HEK293 (cell line): ENCODE data around the gene PUM2.

Experiments used
- CTCF ChIA-PET: fragments of 350-600 bp; formaldehyde crosslinking; extraction: SDS; loops from one replicate; lab custom pipeline; 2021; ENCODE audit warnings: antibody characterized with exemption; lab: Yijun Ruan, JAX
- POLR2A ChIA-PET: fragments of 300-600 bp; formaldehyde crosslinking; extraction: SDS; loops from one replicate; lab custom pipeline; 2020; ENCODE audit warnings: antibody characterized with exemption, inconsistent platforms; lab: Yijun Ruan, JAX
- H3K27ac ChIP-seq: fragments of 200-500 bp; sonication (Bioruptor generic); 2 replicates; pipeline ENCODE4 v1.5.1; 2014; ENCODE audit warnings: low read depth, low read length, control low read depth, inconsistent platforms; ENCODE audit errors: extremely low read depth
- H3K36me3 ChIP-seq, 2 experiments: fragments of 200-500 bp in 1 of 2; sonication (Bioruptor generic) in 1 of 2; 1 replicate in 1 of 2; 2 replicates in 1 of 2; pipeline ENCODE4 v1.5.1; 2014 to 2017; ENCODE audit warnings: inconsistent platforms in 2 of 2, low read length in 2 of 2; ENCODE audit not compliant: control insufficient read depth in 2 of 2, insufficient read depth in 1 of 2
- H3K4me1 ChIP-seq: fragments of 200-500 bp; sonication (Bioruptor generic); 2 replicates; pipeline ENCODE4 v1.5.1; 2014; ENCODE audit warnings: mild to moderate bottlenecking, low read length, inconsistent platforms; ENCODE audit not compliant: control insufficient read depth, insufficient read depth
- H3K4me3 ChIP-seq: 2 replicates; pipeline ENCODE4 v1.5.1; 2011; ENCODE audit warnings: low read depth, mild to moderate bottlenecking, control low read depth, low read length, moderate library complexity
- H3K9me3 ChIP-seq: fragments of 200-500 bp; sonication (Bioruptor generic); 2 replicates; pipeline ENCODE4 v1.5.1; 2014; ENCODE audit warnings: low read depth, low read length, inconsistent platforms; ENCODE audit not compliant: control insufficient read depth, insufficient read depth
- BCL11A ChIP-seq: fragments of 450-650 bp; formaldehyde crosslinking; IDR thresholded peaks from 2 replicates; pipeline ENCODE4 v1.5.1; 2016; ENCODE audit warnings: low read depth, missing biosample characterization, missing genetic modification characterization
- GLI4 ChIP-seq: fragments of 450-650 bp; formaldehyde crosslinking; IDR thresholded peaks from 2 replicates; pipeline ENCODE4 v1.5.1; 2016; ENCODE audit warnings: missing biosample characterization, missing genetic modification characterization
- GLIS1 ChIP-seq: fragments of 450-650 bp; formaldehyde crosslinking; IDR thresholded peaks from 2 replicates; pipeline ENCODE4 v1.5.1; 2016; ENCODE audit warnings: missing biosample characterization, missing genetic modification characterization
- KLF7 ChIP-seq: fragments of 450-650 bp; formaldehyde crosslinking; IDR thresholded peaks from 2 replicates; pipeline ENCODE4 v1.5.1; 2016; ENCODE audit warnings: missing biosample characterization, missing genetic modification characterization, borderline replicate concordance
- KLF9 ChIP-seq: fragments of 450-650 bp; formaldehyde crosslinking; IDR thresholded peaks from 2 replicates; pipeline ENCODE4 v1.5.1; 2016; ENCODE audit warnings: missing biosample characterization, missing genetic modification characterization, low read depth
- PRDM1 ChIP-seq: fragments of 450-650 bp; formaldehyde crosslinking; IDR thresholded peaks from 2 replicates; pipeline ENCODE4; 2016; ENCODE audit warnings: missing biosample characterization, missing genetic modification characterization
- SCRT2 ChIP-seq: fragments of 450-650 bp; formaldehyde crosslinking; IDR thresholded peaks from 2 replicates; pipeline ENCODE4 v1.5.1; 2016; ENCODE audit warnings: missing biosample characterization, missing genetic modification characterization
- ZNF10 ChIP-seq: fragments of 450-650 bp; formaldehyde crosslinking; IDR thresholded peaks from 2 replicates; pipeline ENCODE4 v1.5.1; 2017; ENCODE audit warnings: missing biosample characterization, missing genetic modification characterization
- ZNF114 ChIP-seq: fragments of 450-650 bp; formaldehyde crosslinking; IDR thresholded peaks from 2 replicates; pipeline ENCODE4 v1.5.0; 2017; ENCODE audit warnings: missing biosample characterization, missing genetic modification characterization
- ZNF169 ChIP-seq: fragments of 450-650 bp; formaldehyde crosslinking; IDR thresholded peaks from 2 replicates; pipeline ENCODE4 v1.5.1; 2016; ENCODE audit warnings: missing biosample characterization, missing genetic modification characterization
- ZNF211 ChIP-seq: fragments of 450-650 bp; formaldehyde crosslinking; IDR thresholded peaks from 2 replicates; pipeline ENCODE4 v1.5.1; 2016; ENCODE audit warnings: low read depth, missing biosample characterization, missing genetic modification characterization
- ZNF221 ChIP-seq: fragments of 450-650 bp; formaldehyde crosslinking; IDR thresholded peaks from 2 replicates; pipeline ENCODE4 v1.5.1; 2017; ENCODE audit warnings: missing biosample characterization, missing genetic modification characterization, borderline replicate concordance
- ZNF366 ChIP-seq: fragments of 450-650 bp; formaldehyde crosslinking; conservative IDR thresholded peaks from 2 replicates; pipeline ENCODE4 v1.5.1; 2016; ENCODE audit warnings: missing biosample characterization, missing genetic modification characterization
- ZNF394 ChIP-seq: fragments of 450-650 bp; formaldehyde crosslinking; IDR thresholded peaks from 2 replicates; pipeline ENCODE4 v1.5.1; 2016; ENCODE audit warnings: missing biosample characterization, missing genetic modification characterization, mild to moderate bottlenecking, moderate library complexity, borderline replicate concordance
- ZNF529 ChIP-seq: fragments of 450-650 bp; formaldehyde crosslinking; IDR thresholded peaks from 2 replicates; pipeline ENCODE4 v1.5.1; 2017; ENCODE audit warnings: missing genetic modification characterization, missing biosample characterization; ENCODE audit not compliant: insufficient replicate concordance
- ZNF621 ChIP-seq: fragments of 450-650 bp; formaldehyde crosslinking; IDR thresholded peaks from 2 replicates; pipeline ENCODE4 v1.5.1; 2017; ENCODE audit warnings: missing biosample characterization, missing genetic modification characterization
- ZNF623 ChIP-seq: fragments of 450-650 bp; formaldehyde crosslinking; IDR thresholded peaks from 2 replicates; pipeline ENCODE4 v1.5.1; 2016; ENCODE audit warnings: missing biosample characterization, missing genetic modification characterization
- ZNF776 ChIP-seq: fragments of 450-650 bp; formaldehyde crosslinking; IDR thresholded peaks from 2 replicates; pipeline ENCODE4 v1.5.0; 2017; ENCODE audit warnings: missing biosample characterization, missing genetic modification characterization, borderline replicate concordance
- TF ChIP-seq, protein P1 (sequence below): fragments of 450-650 bp; formaldehyde crosslinking; IDR thresholded peaks from 2 replicates; pipeline ENCODE4 v1.5.1; 2017; ENCODE audit warnings: missing biosample characterization, missing genetic modification characterization
- TF ChIP-seq, protein P2 (sequence below): fragments of 450-650 bp; formaldehyde crosslinking; IDR thresholded peaks from 2 replicates; pipeline ENCODE4 v1.5.1; 2016; ENCODE audit warnings: missing biosample characterization, missing genetic modification characterization
- TF ChIP-seq, protein P3 (sequence below): fragments of 450-650 bp; formaldehyde crosslinking; IDR thresholded peaks from 2 replicates; pipeline ENCODE4 v1.5.1; 2016; ENCODE audit warnings: missing biosample characterization, missing genetic modification characterization

PUM2 gene

DNA sequence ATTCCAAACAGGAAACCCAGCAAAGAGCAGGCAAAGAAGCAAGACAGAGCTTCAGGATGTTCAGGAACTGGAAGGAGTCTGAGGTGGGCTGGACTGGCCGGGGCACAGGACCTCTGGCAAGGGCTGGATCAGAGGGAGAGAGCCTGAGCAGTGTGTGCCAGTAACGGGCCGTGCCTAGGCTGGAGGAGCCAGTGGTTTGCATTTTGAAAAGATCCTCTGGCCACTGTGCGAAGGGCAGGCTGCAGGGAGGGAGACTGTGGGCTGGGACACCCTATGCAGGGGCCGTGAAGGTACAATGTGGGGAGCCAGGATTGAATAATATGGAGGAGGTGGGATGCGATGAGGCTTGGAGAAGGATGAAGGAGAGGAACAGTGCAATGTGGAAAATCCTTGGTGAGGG, 119.5 kb downstream of the PUM2 start:
- CTCF ChIA-PET = interaction anchor here (0.7 to 1.6 kb wide), 4 partner anchors 17 to 366 kb away, joined by 3 to 6 read pairs (median 4); no protein-coding TSS in a partner anchor
- Histone ChIP-seq H3K4me1 (no peaks in the 10 kb centered on the region), H3K9me3 (no peaks in the 10 kb centered on the region)
- TF ChIP-seq BCL11A (tag by site-specific recombination) (no peak), ZNF221 (tag by site-specific recombination) (no peak), ZNF394 (no peak), ZNF114 (tag by site-specific recombination) (no peak), GLI4 (tag by site-specific recombination) (no peak), GLIS1 (tag by site-specific recombination) (no peak), ZNF623 (tag by site-specific recombination) (no peak)
- TF ChIP-seq, protein P1, sequence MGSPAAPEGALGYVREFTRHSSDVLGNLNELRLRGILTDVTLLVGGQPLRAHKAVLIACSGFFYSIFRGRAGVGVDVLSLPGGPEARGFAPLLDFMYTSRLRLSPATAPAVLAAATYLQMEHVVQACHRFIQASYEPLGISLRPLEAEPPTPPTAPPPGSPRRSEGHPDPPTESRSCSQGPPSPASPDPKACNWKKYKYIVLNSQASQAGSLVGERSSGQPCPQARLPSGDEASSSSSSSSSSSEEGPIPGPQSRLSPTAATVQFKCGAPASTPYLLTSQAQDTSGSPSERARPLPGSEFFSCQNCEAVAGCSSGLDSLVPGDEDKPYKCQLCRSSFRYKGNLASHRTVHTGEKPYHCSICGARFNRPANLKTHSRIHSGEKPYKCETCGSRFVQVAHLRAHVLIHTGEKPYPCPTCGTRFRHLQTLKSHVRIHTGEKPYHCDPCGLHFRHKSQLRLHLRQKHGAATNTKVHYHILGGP = no peak
- TF ChIP-seq, all 188 proteins: peak for 0
- H3K4me3 ChIP-seq = no peak overlapping the region
- POLR2A ChIA-PET = interaction anchor here (0.7 kb wide), 1 partner anchor 1426 kb away, joined by 3 read pairs; no protein-coding TSS in a partner anchor
- no peaks in the 10 kb centered on the region for H3K36me3 ChIP-seq
- H3K27ac ChIP-seq = no peak overlapping the region

DNA sequence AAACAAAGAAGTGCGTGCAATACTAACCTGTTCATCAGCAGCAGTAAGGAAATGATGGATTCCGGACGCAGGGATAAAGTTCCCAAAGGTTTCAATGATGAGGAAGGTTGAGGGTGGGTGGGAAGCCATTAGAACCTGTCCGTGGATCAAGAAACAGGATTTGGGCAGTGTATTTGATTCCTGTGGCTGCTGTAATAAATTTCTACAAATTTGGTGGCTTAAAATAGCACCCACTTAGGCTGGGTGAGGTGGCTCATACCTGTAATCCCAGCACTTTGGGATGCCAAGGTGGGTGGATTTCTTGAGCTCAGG, 120.6 kb downstream of the PUM2 start:
- Histone ChIP-seq H3K9me3 (no peaks in the 10 kb centered on the region), H3K4me3 (no peak overlapping the region), H3K4me1 (no peaks in the 10 kb centered on the region)
- CTCF ChIA-PET = no interaction called here
- TF ChIP-seq GLI4 (tag by site-specific recombination) (no peak), SCRT2 (tag by site-specific recombination) (no peak), ZNF776 (tag by site-specific recombination) (no peak), KLF7 (tag by site-specific recombination) (no peak), KLF9 (tag by site-specific recombination) (no peak), ZNF169 (no peak), ZNF621 (tag by site-specific recombination) (no peak), ZNF394 (no peak)
- TF ChIP-seq, protein P2, sequence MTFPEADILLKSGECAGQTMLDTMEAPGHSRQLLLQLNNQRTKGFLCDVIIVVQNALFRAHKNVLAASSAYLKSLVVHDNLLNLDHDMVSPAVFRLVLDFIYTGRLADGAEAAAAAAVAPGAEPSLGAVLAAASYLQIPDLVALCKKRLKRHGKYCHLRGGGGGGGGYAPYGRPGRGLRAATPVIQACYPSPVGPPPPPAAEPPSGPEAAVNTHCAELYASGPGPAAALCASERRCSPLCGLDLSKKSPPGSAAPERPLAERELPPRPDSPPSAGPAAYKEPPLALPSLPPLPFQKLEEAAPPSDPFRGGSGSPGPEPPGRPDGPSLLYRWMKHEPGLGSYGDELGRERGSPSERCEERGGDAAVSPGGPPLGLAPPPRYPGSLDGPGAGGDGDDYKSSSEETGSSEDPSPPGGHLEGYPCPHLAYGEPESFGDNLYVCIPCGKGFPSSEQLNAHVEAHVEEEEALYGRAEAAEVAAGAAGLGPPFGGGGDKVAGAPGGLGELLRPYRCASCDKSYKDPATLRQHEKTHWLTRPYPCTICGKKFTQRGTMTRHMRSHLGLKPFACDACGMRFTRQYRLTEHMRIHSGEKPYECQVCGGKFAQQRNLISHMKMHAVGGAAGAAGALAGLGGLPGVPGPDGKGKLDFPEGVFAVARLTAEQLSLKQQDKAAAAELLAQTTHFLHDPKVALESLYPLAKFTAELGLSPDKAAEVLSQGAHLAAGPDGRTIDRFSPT (tag by site-specific recombination) = no peak
- TF ChIP-seq, protein P3, sequence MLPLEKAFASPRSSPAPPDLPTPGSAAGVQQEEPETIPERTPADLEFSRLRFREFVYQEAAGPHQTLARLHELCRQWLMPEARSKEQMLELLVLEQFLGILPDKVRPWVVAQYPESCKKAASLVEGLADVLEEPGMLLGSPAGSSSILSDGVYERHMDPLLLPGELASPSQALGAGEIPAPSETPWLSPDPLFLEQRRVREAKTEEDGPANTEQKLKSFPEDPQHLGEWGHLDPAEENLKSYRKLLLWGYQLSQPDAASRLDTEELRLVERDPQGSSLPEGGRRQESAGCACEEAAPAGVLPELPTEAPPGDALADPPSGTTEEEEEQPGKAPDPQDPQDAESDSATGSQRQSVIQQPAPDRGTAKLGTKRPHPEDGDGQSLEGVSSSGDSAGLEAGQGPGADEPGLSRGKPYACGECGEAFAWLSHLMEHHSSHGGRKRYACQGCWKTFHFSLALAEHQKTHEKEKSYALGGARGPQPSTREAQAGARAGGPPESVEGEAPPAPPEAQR (tag by site-specific recombination) = no peak
- TF ChIP-seq, all 188 proteins: peak for 0
- POLR2A ChIA-PET = no interaction called here
- Histone ChIP-seq H3K27ac (no peak overlapping the region), H3K36me3 (no peaks in the 10 kb centered on the region)

DNA sequence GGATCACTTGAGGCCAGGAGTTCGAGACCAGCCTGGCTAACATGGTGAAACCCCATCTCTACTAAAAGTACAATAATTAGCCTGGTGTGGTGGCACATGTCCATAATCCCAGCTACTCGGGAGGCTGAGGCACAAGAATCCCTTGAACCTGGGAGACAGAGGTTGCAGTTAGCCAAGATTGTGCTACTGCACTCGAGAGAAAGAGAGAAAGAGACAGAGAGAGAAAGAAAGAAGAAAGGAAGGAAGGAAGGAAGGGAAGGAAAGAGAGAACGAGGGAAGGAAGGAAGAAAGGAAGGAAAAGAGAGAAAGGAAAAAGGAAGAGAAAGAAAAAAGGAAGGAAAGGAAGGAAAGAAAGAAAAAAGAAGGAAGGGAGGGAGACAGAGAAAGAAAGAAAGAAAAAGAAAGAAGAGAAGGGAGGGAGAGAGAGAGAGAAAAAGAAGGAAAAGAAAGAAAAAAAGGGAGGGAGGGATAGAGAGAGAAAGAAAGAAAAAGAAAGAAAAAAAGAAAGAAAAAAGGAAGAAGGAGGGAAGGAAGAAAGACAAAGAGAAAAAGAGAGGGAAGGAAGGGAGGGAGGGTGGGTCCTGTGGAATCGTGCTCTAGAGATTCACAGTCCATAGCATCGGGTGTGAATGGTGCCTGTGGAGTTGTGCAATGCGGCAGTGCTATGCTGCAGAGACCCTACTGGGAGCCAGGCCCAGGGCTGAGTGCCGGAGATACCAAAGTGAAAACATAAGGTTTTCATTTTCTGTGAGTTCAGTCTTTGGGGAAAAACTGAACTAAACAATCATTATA, 121.1 kb downstream of the PUM2 start:
- CTCF ChIA-PET = no interaction called here
- H3K27ac ChIP-seq = no peak overlapping the region
- no peaks in the 10 kb centered on the region for H3K9me3 ChIP-seq
- POLR2A ChIA-PET = no interaction called here
- H3K4me1 ChIP-seq = no peaks in the 10 kb centered on the region
- no peaks in the 10 kb centered on the region for H3K36me3 ChIP-seq
- no peak overlapping the region for H3K4me3 ChIP-seq
- peak; percentile 93 for TF ChIP-seq ZNF366 (tag by site-specific recombination)
- no peak for TF ChIP-seq ZNF529
- no peak for TF ChIP-seq ZNF10 (tag by site-specific recombination)
- TF ChIP-seq PRDM1 (tag by site-specific recombination) = peak; percentile 45; the same call in 1 of the 2 replicates
- TF ChIP-seq ZNF211 (tag by site-specific recombination) = no peak
